Tibial nerve (tissue), 3 donors: ENCODE data around the gene LCE2D.

Experiments
- POLR2A ChIP-seq, 2 donors: fragments of 450-650 bp; IDR thresholded peaks; one replicate each; pipeline ENCODE4 v1.6.1; 2017; ENCODE audit warnings: antibody characterized with exemption in 2 of 2, mild to moderate bottlenecking in 2 of 2, moderate library complexity in 2 of 2
- TF ChIP-seq, protein P1 (sequence below), 5 experiments: fragments of 200-600 bp in 3 of 5; fragments of 450-650 bp in 2 of 5; sonication (generic) in 3 of 5; IDR thresholded peaks; one replicate each; pipeline ENCODE4 v1.5.1; 2016 to 2019; ENCODE audit warnings: antibody characterized with exemption in 5 of 5, mild to moderate bottlenecking in 3 of 5, moderate library complexity in 2 of 5

DNA sequence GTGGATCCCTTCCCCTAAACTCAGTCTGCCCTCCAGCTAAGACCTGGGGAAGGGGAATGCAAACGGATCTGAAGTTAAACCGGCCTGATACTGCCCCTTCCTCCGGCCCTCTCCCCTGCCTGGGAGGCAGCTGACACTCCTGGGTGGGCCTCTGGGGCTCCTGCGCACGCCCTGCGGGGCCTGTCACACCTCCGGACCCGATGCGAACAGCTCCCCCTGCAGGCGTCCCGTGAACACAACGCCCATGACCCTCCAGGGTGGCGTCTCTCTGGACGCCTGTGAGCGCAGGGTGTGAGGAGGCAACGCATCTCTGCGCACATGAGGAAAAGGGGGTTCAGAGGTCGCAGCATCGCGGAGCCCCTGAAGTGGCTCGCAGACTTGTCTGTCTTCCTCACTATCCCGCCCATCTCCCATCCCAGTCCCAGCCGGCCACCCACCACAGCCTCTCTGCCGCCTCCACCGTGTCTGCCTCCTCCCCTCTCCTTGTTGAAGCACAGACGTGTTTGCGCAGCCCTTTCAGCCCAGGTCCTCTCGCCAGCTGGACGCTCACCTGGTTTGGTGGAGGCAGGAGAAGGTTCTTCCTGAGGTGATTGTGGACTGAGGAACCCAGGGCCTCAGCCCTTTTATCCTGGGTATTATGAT, 39.9 kb upstream of the LCE2D start:
- TF ChIP-seq, protein P1, sequence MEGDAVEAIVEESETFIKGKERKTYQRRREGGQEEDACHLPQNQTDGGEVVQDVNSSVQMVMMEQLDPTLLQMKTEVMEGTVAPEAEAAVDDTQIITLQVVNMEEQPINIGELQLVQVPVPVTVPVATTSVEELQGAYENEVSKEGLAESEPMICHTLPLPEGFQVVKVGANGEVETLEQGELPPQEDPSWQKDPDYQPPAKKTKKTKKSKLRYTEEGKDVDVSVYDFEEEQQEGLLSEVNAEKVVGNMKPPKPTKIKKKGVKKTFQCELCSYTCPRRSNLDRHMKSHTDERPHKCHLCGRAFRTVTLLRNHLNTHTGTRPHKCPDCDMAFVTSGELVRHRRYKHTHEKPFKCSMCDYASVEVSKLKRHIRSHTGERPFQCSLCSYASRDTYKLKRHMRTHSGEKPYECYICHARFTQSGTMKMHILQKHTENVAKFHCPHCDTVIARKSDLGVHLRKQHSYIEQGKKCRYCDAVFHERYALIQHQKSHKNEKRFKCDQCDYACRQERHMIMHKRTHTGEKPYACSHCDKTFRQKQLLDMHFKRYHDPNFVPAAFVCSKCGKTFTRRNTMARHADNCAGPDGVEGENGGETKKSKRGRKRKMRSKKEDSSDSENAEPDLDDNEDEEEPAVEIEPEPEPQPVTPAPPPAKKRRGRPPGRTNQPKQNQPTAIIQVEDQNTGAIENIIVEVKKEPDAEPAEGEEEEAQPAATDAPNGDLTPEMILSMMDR (IDR thresholded peaks at IDR 0.05) = no peak
- no peak for TF ChIP-seq POLR2A (IDR thresholded peaks at IDR 0.05)
